Mesenchymal stem cell (in vitro differentiated cells and primary cell): ENCODE data around the gene RABL6. TPM values are rescaled to one million over a fixed set of nuclear protein-coding genes. Genes with fewer than 3 reads are reported as not detected.
A peak's percentile ranks its signal among the peaks of the same experiment; 100 is the strongest.

ENCODE experiments used
- DNase-seq: peaks from one replicate; pipeline ENCODE4 v3.0.0-alpha.2; 2013
- H2AFZ ChIP-seq: one replicate; pipeline ENCODE4 v1.6.1; 2013; ENCODE audit warnings: low read depth, mild to moderate bottlenecking, control low read depth, inconsistent platforms, low read length, moderate library complexity
- H2AK5ac ChIP-seq: 2 replicates; pipeline ENCODE4 v1.6.1; 2013; ENCODE audit warnings: low read length, moderate library complexity, mild to moderate bottlenecking, inconsistent platforms; ENCODE audit not compliant: severe bottlenecking
- H2BK120ac ChIP-seq: one replicate; pipeline ENCODE4 v1.6.1; 2013; ENCODE audit warnings: low read depth, mild to moderate bottlenecking, inconsistent platforms, low read length, moderate library complexity
- H2BK12ac ChIP-seq, 2 experiments: one replicate each; pipeline ENCODE4 v1.6.1; 2013; ENCODE audit warnings: inconsistent platforms in 2 of 2, low read length in 2 of 2, mild to moderate bottlenecking in 2 of 2, moderate library complexity in 2 of 2, control low read depth in 1 of 2
- H2BK15ac ChIP-seq: one replicate; pipeline ENCODE4 v1.6.1; 2013; ENCODE audit warnings: mild to moderate bottlenecking, low read depth, inconsistent platforms; ENCODE audit not compliant: poor library complexity, severe bottlenecking
- H2BK5ac ChIP-seq: 2 replicates; pipeline ENCODE4 v1.6.1; 2013; ENCODE audit warnings: low read depth, mild to moderate bottlenecking, low read length, control low read depth, inconsistent platforms; ENCODE audit not compliant: poor library complexity, severe bottlenecking
- H3K14ac ChIP-seq, 2 experiments: one replicate each; pipeline ENCODE4 v1.6.1; 2013; ENCODE audit warnings: inconsistent platforms in 2 of 2, low read length in 2 of 2, control low read depth in 1 of 2, mild to moderate bottlenecking in 1 of 2, moderate library complexity in 1 of 2
- H3K18ac ChIP-seq, 2 experiments: one replicate each; pipeline ENCODE4 v1.6.1; 2013; ENCODE audit warnings: inconsistent platforms in 2 of 2, low read length in 2 of 2, control low read depth in 1 of 2, low read depth in 1 of 2, mild to moderate bottlenecking in 1 of 2
- H3K23ac ChIP-seq, 2 experiments: one replicate each; pipeline ENCODE4 v1.6.1; 2013; ENCODE audit warnings: inconsistent platforms in 2 of 2, low read length in 2 of 2, mild to moderate bottlenecking in 2 of 2, moderate library complexity in 2 of 2, control low read depth in 1 of 2
- H3K27ac ChIP-seq: 2 replicates; pipeline ENCODE4 v1.5.1; 2013; ENCODE audit warnings: mild to moderate bottlenecking, moderate library complexity, low read length, control low read depth, inconsistent platforms; ENCODE audit not compliant: poor library complexity, severe bottlenecking
- H3K27me3 ChIP-seq, 2 experiments: 2 replicates each; pipeline versions ENCODE4 v1.6.1 to v1.7.0; 2013; ENCODE audit warnings: low read length in 2 of 2, mild to moderate bottlenecking in 2 of 2, moderate library complexity in 2 of 2, control low read depth in 1 of 2, inconsistent platforms in 1 of 2; ENCODE audit not compliant: control insufficient read depth in 1 of 2, insufficient read depth in 1 of 2
- H3K36me3 ChIP-seq, 2 experiments: 2 replicates each; pipeline versions ENCODE4 v1.6.1 to v1.7.0; 2013; ENCODE audit warnings: low read length in 2 of 2, control low read depth in 1 of 2, inconsistent platforms in 1 of 2, low read depth in 1 of 2, mild to moderate bottlenecking in 1 of 2; ENCODE audit not compliant: insufficient read depth in 2 of 2, control insufficient read depth in 1 of 2
- H3K4ac ChIP-seq, 2 experiments: one replicate each; pipeline ENCODE4 v1.6.1; 2013; ENCODE audit warnings: inconsistent platforms in 2 of 2, low read length in 2 of 2, mild to moderate bottlenecking in 2 of 2, moderate library complexity in 2 of 2, control low read depth in 1 of 2, low read depth in 1 of 2
- H3K4me1 ChIP-seq: 2 replicates; pipeline ENCODE4 v1.6.1; 2013; ENCODE audit warnings: low read depth, low read length, control low read depth; ENCODE audit not compliant: control insufficient read depth, insufficient read depth
- H3K4me2 ChIP-seq: 2 replicates; pipeline ENCODE4 v1.6.1; 2013; ENCODE audit warnings: low read length, mild to moderate bottlenecking, inconsistent platforms; ENCODE audit not compliant: poor library complexity, severe bottlenecking
- H3K4me3 ChIP-seq, 2 experiments: 2 replicates each; pipeline versions ENCODE4 v1.5.1 to v1.7.0; 2013; ENCODE audit warnings: low read length in 2 of 2, mild to moderate bottlenecking in 2 of 2, control low read depth in 1 of 2, low read depth in 1 of 2; ENCODE audit not compliant: insufficient read depth in 1 of 2
- H3K79me1 ChIP-seq: replicated peaks from 2 replicates; pipeline ENCODE4 v1.6.1; 2013; ENCODE audit warnings: mild to moderate bottlenecking, control low read depth, low read length, inconsistent platforms; ENCODE audit not compliant: poor library complexity, severe bottlenecking
- H3K9ac ChIP-seq: 2 replicates; pipeline ENCODE4 v1.7.0; 2013; ENCODE audit warnings: mild to moderate bottlenecking, low read length, moderate library complexity
- H3K9me3 ChIP-seq: 2 replicates; pipeline ENCODE4 v1.7.0; 2013; ENCODE audit warnings: mild to moderate bottlenecking, low read length; ENCODE audit not compliant: control insufficient read depth
- H4K8ac ChIP-seq: one replicate; pipeline ENCODE4 v1.6.1; 2013; ENCODE audit warnings: inconsistent platforms, mild to moderate bottlenecking, low read length, moderate library complexity
- H4K91ac ChIP-seq: one replicate; pipeline ENCODE4 v1.6.1; 2013; ENCODE audit warnings: mild to moderate bottlenecking, low read length, inconsistent platforms
- WGBS: methylation state at CpG from one replicate; pipeline ENCODE4 v1.1.7; 2013; ENCODE audit warnings: mixed read lengths; 5-methylcytosine and 5-hydroxymethylcytosine counted together
- polyA plus RNA-seq, 2 experiments: library from polyadenylated mRNA; stranded (reverse); fragments of 200-250 nt; gene quantifications; one replicate each; pipeline ENCODE4 v1.2.3, GENCODE V29; 2013

The RABL6 gene
- 74.0 TPM for polyA plus RNA-seq (2013, experiment 1 of 2)
- 70.6 TPM for polyA plus RNA-seq (2013, experiment 2 of 2)

- Histone ChIP-seq H2BK12ac (peak within 1 kb of the TSS in 1 of 2 experiments; percentile 17), H2AK5ac (no peak within 1 kb of the TSS), H3K23ac (peak within 1 kb of the TSS in 1 of 2 experiments; percentile 84), H2AFZ (peak within 1 kb of the TSS; percentile 61), H3K4me2 (peak within 1 kb of the TSS; percentile 90), H4K8ac (peak within 1 kb of the TSS; percentile 94), H2BK15ac (peak within 1 kb of the TSS; percentile 93), H2BK5ac (peak within 1 kb of the TSS; percentile 26), H3K79me1 (peaks cover 10% of the 10 kb centered on the region), H3K9me3 (no peaks in the 10 kb centered on the region), H3K9ac (peak within 1 kb of the TSS; percentile 90), H4K91ac (peak within 1 kb of the TSS; percentile 93), H3K18ac (peak within 1 kb of the TSS; percentile 83 to 93), H2BK120ac (peak within 1 kb of the TSS; percentile 49), H3K36me3 (peaks cover 6 to 30% of the 10 kb centered on the region in 2 experiments), H3K27me3 (peaks cover 0 to 2% of the 10 kb centered on the region in 2 experiments), H3K4ac (peak within 1 kb of the TSS; percentile 94 to 97), H3K4me1 (peaks cover 18% of the 10 kb centered on the region), H3K4me3 (peak within 1 kb of the TSS; percentile 88), H3K27ac (peak within 1 kb of the TSS; percentile 62), H3K14ac (peak within 1 kb of the TSS; percentile 62 to 86)
- peak; percentile 71 for DNase-seq
- WGBS, result 2% methylated on average over 45 of the region's 96 CpGs
These were observed at the start of gene RABL6 for GRCh38 chr9:136807281-136808074. TSS of gene RABL6 (plus strand) at chr9:136807948. CDS start at chr9:136808197, 249 bp downstream.

GRCh38 chr9:136759001-136759400 is 48.7 kb upstream of the RABL6 start:
- 75% methylated on average over 9 of the region's 9 CpGs for WGBS
- Histone ChIP-seq H2BK12ac (no peak overlapping the region), H3K14ac (no peak overlapping the region), H2BK5ac (no peak overlapping the region), H3K9ac (no peak overlapping the region), H3K27ac (no peak overlapping the region), H2BK15ac (no peak overlapping the region), H2AK5ac (no peak overlapping the region), H4K91ac (no peak overlapping the region), H3K9me3 (peaks cover 11% of the 10 kb centered on the region), H3K23ac (no peak overlapping the region), H3K4me3 (no peak overlapping the region), H3K18ac (no peak overlapping the region), H3K4me2 (no peak overlapping the region), H2AFZ (no peak overlapping the region), H3K27me3 (peaks cover 14 to 40% of the 10 kb centered on the region in 2 experiments), H4K8ac (no peak overlapping the region), H3K4me1 (peaks cover 7% of the 10 kb centered on the region), H3K36me3 (no peaks in the 10 kb centered on the region), H3K4ac (no peak overlapping the region), H3K79me1 (no peaks in the 10 kb centered on the region), H2BK120ac (no peak overlapping the region)
- no peak for DNase-seq

GRCh38 chr9:136759436-136760325 is 48.1 kb upstream of the RABL6 start:
- H2AK5ac ChIP-seq, result no peak overlapping the region
- WGBS, result 89% methylated on average over 24 of the region's 27 CpGs
- no peak overlapping the region for H2BK12ac ChIP-seq
- no peak overlapping the region for H2BK120ac ChIP-seq
- no peak overlapping the region for H4K8ac ChIP-seq
- no peaks in the 10 kb centered on the region for H3K79me1 ChIP-seq
- H3K23ac ChIP-seq, result no peak overlapping the region
- H3K27ac ChIP-seq, result no peak overlapping the region
- peaks cover 7% of the 10 kb centered on the region for H3K4me1 ChIP-seq
- H3K27me3 ChIP-seq, result peaks cover 20 to 42% of the 10 kb centered on the region in 2 experiments
- H3K36me3 ChIP-seq, result no peaks in the 10 kb centered on the region
- no peak overlapping the region for H3K14ac ChIP-seq
- H2BK15ac ChIP-seq, result no peak overlapping the region
- H2BK5ac ChIP-seq, result no peak overlapping the region
- no peak overlapping the region for H3K4ac ChIP-seq
- H2AFZ ChIP-seq, result no peak overlapping the region
- H3K4me2 ChIP-seq, result no peak overlapping the region
- peaks cover 11% of the 10 kb centered on the region for H3K9me3 ChIP-seq
- H3K9ac ChIP-seq, result no peak overlapping the region
- H4K91ac ChIP-seq, result no peak overlapping the region
- H3K18ac ChIP-seq, result no peak overlapping the region
- H3K4me3 ChIP-seq, result no peak overlapping the region
- DNase-seq, result no peak

GRCh38 chr9:136760424-136760823 is 47.3 kb upstream of the RABL6 start:
- H2BK15ac ChIP-seq, result peak overlapping the region; percentile 2
- H3K79me1 ChIP-seq, result no peaks in the 10 kb centered on the region
- no peak overlapping the region for H3K9ac ChIP-seq
- no peak overlapping the region for H3K23ac ChIP-seq
- H4K8ac ChIP-seq, result no peak overlapping the region
- H2BK120ac ChIP-seq, result no peak overlapping the region
- H3K4ac ChIP-seq, result no peak overlapping the region
- peak overlapping the region; percentile 10 for H4K91ac ChIP-seq
- H3K14ac ChIP-seq, result no peak overlapping the region
- 86% methylated on average over 25 of the region's 25 CpGs for WGBS
- no peak overlapping the region for H2BK5ac ChIP-seq
- H2BK12ac ChIP-seq, result no peak overlapping the region
- H3K27ac ChIP-seq, result no peak overlapping the region
- peaks cover 27 to 45% of the 10 kb centered on the region in 2 experiments for H3K27me3 ChIP-seq
- H3K4me1 ChIP-seq, result peaks cover 7% of the 10 kb centered on the region
- H3K18ac ChIP-seq, result no peak overlapping the region
- H3K36me3 ChIP-seq, result no peaks in the 10 kb centered on the region
- H2AFZ ChIP-seq, result no peak overlapping the region
- no peak overlapping the region for H2AK5ac ChIP-seq
- H3K4me2 ChIP-seq, result no peak overlapping the region
- peaks cover 10% of the 10 kb centered on the region for H3K9me3 ChIP-seq
- no peak overlapping the region for H3K4me3 ChIP-seq
- DNase-seq, result no peak
